Glomerular visceral epithelial cell (primary cell): ENCODE results near the gene PAIP2.

ENCODE experiments used
- DNase-seq: peaks from one replicate; pipeline ENCODE4 v3.0.0-alpha.2; 2016; ENCODE audit errors: extremely low spot score

PAIP2 gene

GRCh38 chr5:139410121-139410992, 68.7 kb downstream of the PAIP2 start:
- no peak for DNase-seq

- DNase-seq = no peak
Observed at GRCh38 chr5:139410993-139411828, 69.6 kb downstream of the PAIP2 start.

GRCh38 chr5:139413153-139413552, 71.5 kb downstream of the PAIP2 start:
- no peak for DNase-seq

GRCh38 chr5:139413963-139414362, 72.3 kb downstream of the PAIP2 start:
- no peak for DNase-seq

GRCh38 chr5:139414581-139415130, 73.0 kb downstream of the PAIP2 start:
- no peak for DNase-seq

GRCh38 chr5:139415221-139415861, 73.7 kb downstream of the PAIP2 start:
- no peak for DNase-seq

GRCh38 chr5:139415869-139416268, 74.2 kb downstream of the PAIP2 start:
- no peak for DNase-seq

GRCh38 chr5:139416651-139417050, 75.0 kb downstream of the PAIP2 start:
- no peak for DNase-seq

- DNase-seq = no peak
Observed at GRCh38 chr5:139417214-139417613, 75.6 kb downstream of the PAIP2 start.

GRCh38 chr5:139418793-139419192, 77.1 kb downstream of the PAIP2 start:
- no peak for DNase-seq
